PC-3 (cell line): ENCODE measurements around the gene DNAJC6.

Source experiments
- CTCF ChIP-seq: fragments of 300-600 bp; sonication (generic); conservative IDR thresholded peaks from 2 replicates; pipeline ENCODE4 v1.5.1; 2017; ENCODE audit warnings: antibody characterized with exemption, low read depth, mild to moderate bottlenecking, low read length
- EZH2 ChIP-seq: fragments of 300-600 bp; sonication (generic); IDR thresholded peaks from one replicate; pipeline ENCODE4 v1.6.1; 2017; ENCODE audit warnings: antibody characterized with exemption, mild to moderate bottlenecking, low read length; ENCODE audit not compliant: unreplicated experiment
- EZH2phosphoT487 ChIP-seq: fragments of 300-600 bp; sonication (generic); IDR thresholded peaks from 2 replicates; pipeline ENCODE4 v1.6.1; 2018; ENCODE audit warnings: mild to moderate bottlenecking, antibody characterized with exemption, low read length, borderline replicate concordance

GRCh38 chr1:65259816-65260215 is 49.5 kb upstream of the DNAJC6 start:
- TF ChIP-seq CTCF = no peak
- no peak for TF ChIP-seq EZH2
- TF ChIP-seq EZH2phosphoT487 = no peak
